GM19239 (cell line): ENCODE data around the gene TRIB2.

Experiments used
- DNase-seq: peaks from one replicate; pipeline ENCODE4 v3.0.0; 2011; ENCODE audit warnings: low spot score; ENCODE audit not compliant: insufficient read length
- FAIRE-seq: peaks from 2 replicates; lab custom pipeline; 2011; peaks lifted over from hg19 to GRCh38; lab: Jason Lieb, UNC

Gene TRIB2

DNA sequence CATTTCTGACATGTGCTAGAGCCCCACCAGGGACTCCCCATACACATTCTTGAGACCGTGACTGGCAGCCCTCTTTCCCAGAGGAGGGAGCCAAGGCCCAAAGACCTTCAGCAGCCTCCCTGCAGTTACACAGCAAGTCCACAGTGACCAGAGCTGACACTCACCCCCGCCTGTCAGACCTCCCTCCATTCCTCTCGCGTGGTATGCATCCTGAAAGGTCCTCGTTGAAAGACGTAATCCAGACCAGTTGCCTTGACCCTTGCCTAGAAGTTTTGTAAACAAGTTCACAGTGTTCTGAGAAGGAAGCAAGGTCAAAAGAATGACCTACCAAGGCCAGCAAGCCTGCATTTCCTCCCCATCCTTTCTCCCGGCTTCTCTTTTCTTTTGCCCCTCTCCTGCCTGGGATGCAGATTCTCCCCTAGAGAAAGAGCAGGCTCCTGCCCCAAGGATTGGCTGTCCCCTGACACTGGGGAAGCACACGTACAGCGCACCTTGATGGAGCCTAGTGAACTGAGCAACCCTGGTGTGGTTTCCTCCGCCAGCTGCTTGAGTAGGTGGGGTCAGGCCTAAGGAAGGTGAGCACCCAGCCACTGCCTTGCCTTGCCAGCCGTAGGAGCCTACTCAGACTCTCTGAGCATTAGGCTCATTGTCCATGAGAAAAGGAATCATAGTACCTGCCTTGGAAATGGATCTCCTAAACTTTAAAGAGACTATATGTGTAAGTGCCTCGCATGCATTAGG lies 18.3 kb downstream of the TRIB2 start:
- DNase-seq (no peak), FAIRE-seq (no peak)

DNA sequence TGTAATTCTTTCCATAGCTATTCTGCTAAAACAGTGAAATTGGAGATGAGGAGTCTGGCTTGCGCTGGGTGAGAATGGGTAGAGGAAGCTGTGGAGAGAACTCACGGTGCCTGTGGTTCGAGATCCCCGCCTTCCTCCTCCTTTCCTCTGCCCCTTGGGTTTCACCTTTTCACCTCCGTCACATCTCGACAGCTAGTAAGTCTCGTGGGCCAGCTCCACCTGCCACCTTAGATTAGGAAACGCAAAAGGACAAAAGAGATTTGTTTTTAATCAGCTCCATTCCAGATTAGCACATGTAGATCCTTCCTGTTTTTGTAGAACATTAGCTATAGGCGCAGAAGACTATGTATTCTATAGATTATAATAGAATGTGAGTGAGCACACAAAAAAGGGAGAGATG lies 20.6 kb downstream of the TRIB2 start:
- FAIRE-seq (no peak), DNase-seq (no peak)

DNA sequence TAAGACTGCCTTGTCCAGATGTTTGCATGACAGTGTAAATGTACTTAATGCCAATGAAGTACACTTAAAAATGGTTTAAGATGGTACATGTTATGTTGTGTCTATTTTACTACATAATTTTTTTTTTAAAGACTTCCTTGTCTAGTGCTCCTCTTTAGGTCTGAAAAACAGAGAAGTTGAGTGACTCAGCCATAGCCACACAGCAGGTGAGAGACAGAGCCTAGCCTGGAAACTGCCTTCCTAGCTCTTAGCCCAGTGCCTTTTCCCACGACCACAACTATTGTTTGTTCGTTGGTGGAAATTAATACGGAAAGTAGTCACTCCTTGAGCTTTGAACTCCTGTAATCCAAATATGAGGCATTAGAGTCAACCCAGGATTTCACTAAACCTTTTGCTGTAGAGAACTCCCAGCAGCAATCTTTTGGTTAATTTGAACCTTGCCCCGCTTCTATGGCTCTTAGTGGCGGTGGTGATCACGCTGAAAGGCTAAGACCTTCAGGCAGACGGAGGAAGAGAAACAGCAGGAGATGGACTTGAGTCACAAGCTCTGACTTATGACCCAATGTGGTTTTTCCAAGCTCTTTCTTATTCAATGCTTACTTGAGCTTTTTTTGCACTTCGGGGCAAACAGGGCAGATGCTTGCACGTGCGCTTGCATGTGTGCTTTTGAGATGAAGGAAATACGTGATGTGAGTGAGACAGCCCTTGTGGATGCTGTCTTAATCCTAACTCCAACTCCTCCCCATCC lies 21.2 kb downstream of the TRIB2 start:
- DNase-seq, result no peak
- FAIRE-seq, result no peak

GRCh38 chr2:12739721-12740254 lies 23.1 kb downstream of the TRIB2 start:
- no peak for DNase-seq
- no peak for FAIRE-seq

- DNase-seq, result no peak
- FAIRE-seq, result no peak
Measured at GRCh38 chr2:12741380-12741779, 24.6 kb downstream of the TRIB2 start.

DNA sequence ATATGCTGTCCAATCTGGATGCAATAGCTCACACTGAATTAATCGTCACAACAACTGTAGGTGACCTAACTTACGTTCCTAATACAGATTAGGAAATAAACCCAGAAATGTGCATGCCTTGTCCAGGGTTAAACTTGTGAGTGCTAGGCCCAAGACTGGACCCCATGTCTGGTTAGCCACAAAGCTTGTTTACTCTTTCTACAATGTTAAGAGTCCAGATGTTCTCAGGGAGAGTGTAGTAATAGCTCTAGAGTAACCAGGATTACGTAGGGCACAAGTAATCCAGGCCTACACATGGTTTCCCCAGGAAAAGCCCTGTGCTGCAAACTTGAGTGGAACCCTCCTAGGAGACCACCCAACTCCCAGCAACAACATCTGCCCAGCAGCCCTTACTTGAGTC lies 26.2 kb downstream of the TRIB2 start:
- no peak for DNase-seq
- no peak for FAIRE-seq

GRCh38 chr2:12750166-12750905 lies 33.6 kb downstream of the TRIB2 start:
- no peak for DNase-seq
- FAIRE-seq, result no peak

- FAIRE-seq, result no peak
Measured at GRCh38 chr2:12754643-12755042, 37.9 kb downstream of the TRIB2 start.

DNA sequence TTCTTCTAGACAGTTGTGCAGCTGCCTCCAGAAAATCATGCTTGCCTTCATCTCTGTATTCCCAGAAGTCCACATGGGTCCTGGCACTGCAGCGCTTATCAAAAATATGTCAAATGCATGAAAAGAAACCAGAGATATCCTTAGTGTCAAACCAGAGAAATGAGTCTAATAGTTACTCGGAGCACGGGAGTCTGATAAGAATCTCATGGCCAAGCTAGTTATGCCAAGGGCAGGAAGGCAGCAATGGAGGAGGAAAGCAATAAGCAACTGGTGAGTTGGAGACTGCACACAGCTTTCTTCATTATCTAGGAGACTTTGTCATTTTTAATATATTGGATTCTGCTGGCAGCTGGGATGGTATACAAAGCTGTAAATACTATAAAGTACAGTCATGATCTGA lies 38.6 kb downstream of the TRIB2 start:
- FAIRE-seq, result no peak
- DNase-seq, result no peak

More at GRCh38 chr2:12754643-12755042, 37.9 kb downstream of the TRIB2 start:
- no peak for DNase-seq

DNA sequence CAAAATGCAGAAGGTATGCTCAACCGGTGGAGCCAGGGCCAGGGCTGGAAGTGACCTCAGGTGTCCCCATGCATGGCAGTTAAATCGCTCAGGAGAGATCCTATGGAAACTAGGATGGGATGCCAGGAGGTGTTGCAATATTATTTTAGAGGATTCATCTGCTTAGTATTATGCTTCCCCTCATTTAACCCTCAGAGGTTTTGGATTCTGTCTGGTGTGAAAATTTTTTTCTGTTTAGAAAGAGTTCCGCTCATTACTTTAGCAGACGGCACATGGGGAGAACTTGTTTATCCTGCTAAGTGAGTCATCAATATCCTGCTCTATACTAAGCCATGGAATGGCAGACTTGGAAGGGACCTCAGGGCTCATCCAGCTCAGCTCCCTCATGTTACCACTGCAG lies 42.5 kb downstream of the TRIB2 start:
- FAIRE-seq (no peak), DNase-seq (no peak)

DNA sequence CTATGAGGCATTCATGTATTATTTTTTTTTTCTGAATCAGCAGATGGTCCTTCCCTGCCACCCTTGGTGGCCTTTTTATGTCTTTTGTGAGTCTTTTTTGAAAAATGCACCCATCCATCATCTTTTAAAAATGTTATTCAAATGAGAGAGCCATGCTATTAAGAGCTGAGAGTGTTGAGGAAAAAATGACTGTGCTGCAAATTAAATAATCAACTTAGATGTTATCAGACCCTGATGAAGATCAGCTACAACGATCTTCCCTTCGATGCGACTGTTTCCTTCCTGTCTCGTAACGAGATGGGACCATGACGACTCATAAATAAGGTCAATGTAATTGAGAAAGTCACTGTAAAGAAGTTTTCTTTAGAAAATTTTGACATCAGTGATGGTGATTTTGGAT lies 44.4 kb downstream of the TRIB2 start:
- FAIRE-seq, result no peak
- DNase-seq, result no peak

DNA sequence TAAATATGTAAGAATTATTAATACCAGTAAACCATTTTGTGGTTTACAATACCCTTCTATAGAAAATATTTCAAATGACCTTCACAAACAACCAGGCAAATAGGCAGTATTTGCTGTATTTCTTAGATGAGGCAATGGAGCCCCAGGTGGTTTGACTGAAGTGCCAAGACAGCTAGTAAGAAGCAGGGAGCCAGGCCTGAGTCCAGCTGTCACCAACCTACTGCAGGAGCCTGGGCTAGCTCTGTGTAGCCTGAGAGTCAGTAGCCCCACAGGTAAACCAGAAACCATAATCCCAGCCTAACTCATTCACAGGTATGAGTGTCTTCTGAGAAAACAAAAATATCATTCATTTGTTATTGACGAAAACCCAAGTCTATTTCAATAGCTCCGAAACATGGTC lies 45.6 kb downstream of the TRIB2 start:
- DNase-seq, result no peak
- no peak for FAIRE-seq

- no peak for DNase-seq
- FAIRE-seq, result no peak
Measured at GRCh38 chr2:12762976-12763375, 46.2 kb downstream of the TRIB2 start.

DNA sequence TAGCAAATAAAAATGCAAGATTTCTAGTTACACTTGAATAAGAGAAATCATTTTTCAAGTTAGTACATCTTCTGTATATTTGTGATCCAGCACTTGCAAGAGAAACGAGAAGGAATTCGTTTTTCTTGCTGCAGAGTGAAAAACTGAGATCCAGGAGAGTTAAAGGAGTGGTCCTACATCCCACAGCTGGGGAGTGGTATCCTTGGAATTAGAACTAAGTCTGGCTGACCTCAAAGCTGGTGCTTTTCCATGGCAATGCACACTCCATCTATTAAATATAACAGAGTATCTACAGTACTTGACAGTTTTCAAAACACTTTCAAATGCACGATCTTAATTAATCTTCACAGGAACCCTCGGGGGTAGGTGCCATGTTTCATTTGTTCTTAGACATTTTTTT lies 46.8 kb downstream of the TRIB2 start:
- DNase-seq (no peak), FAIRE-seq (no peak)

- FAIRE-seq, result no peak
- DNase-seq, result no peak
Measured at GRCh38 chr2:12764075-12764730, 47.5 kb downstream of the TRIB2 start.

DNA sequence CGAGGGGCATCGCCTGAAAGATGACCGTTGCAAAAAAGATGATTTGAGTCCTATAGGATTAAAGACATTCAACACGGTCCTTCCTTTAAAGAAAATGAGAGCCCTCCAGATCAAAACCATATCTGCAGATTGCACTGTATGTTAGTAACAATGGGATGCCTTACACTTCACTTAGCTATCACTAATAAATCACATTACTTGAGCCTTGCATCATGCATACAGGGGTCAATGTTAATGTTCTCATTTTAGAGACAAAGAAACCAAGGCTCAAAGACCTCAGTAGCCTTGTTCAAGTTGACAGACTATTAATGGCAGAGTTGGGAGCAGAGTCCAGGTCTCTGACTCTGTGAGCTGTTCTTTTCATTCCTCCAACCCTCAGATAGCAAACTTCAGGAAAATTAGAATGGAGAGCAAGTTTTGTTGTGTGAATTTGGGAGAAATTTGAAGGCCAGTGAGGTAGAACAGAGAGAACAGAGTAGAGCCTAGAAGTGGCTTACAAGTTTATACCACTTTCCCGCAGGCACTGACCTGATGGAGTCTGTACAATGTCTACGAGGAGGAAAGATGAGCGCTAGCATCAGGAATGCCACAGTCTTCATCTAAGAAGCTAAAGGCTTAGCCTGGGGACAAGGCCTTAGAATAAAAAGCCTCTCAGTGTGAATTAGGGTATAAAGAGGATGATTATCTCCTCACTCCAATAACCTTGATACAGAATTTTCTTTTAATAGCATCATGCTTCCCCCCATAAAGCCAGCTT lies 48.3 kb downstream of the TRIB2 start:
- FAIRE-seq (no peak), DNase-seq (no peak)

DNA sequence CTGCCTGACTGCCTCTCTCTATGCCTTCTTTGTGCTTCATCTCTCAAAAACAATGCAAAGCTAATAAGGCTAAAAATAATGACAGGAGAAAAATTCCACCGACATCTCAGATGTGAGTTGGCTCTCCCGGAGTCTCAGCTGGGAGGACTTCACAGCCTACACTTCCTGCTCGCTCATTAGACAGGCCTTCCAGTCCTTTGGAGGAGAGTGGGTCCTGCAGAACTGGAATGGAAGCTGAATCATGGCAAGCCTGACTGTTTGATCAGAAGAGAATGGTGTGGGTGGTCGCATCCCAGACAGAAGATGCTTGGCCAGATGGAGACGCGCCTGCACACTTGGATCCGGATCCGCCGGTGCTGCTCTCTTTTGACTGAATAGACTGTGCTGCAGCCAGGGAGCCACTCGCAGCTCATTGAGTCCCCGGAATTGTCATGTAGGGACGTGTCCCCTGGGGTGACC lies 49.7 kb downstream of the TRIB2 start:
- FAIRE-seq, result no peak
- DNase-seq, result no peak

- no peak for FAIRE-seq
- no peak for DNase-seq
Measured at GRCh38 chr2:12767541-12767940, 50.8 kb downstream of the TRIB2 start.

DNA sequence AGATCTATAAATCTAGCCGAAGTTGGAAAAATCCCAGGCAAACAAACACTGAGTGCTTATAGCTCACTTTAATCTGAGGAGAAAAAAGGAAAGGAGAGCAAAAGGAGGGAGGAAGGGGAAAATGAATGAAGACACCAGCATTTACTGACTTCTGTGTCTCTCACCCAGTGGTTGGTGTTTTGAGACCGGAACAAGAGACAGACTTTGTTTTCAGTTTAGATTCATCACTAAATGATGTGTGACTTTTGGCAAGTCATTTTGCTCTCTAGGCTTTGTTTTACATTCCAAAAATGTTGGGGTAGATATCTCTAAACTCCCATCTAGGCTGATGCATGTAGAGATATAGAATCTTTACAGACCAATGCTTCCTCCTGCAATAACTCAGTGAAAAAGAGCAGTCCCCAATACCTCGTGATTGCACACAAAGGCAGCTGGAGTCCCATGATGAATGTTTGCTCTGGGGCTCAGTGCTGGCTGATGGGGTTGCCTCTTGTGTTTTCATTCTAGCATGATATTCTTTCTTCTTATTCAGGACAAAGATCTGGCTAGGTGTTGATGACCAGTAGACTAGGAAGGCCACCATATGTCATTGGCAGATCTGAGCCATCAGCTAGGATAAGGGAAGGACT lies 51.4 kb downstream of the TRIB2 start:
- no peak for FAIRE-seq
- DNase-seq, result no peak
